ENCODE data around the gene SH3BP4.

The SH3BP4 gene

GRCh38 chr2:234945339-234945873 lies 6.4 kb upstream of the SH3BP4 start:
- no peak for DNase-seq

- no peak for DNase-seq
Measured at GRCh38 chr2:234947556-234947955, 4.3 kb upstream of the SH3BP4 start.

DNA sequence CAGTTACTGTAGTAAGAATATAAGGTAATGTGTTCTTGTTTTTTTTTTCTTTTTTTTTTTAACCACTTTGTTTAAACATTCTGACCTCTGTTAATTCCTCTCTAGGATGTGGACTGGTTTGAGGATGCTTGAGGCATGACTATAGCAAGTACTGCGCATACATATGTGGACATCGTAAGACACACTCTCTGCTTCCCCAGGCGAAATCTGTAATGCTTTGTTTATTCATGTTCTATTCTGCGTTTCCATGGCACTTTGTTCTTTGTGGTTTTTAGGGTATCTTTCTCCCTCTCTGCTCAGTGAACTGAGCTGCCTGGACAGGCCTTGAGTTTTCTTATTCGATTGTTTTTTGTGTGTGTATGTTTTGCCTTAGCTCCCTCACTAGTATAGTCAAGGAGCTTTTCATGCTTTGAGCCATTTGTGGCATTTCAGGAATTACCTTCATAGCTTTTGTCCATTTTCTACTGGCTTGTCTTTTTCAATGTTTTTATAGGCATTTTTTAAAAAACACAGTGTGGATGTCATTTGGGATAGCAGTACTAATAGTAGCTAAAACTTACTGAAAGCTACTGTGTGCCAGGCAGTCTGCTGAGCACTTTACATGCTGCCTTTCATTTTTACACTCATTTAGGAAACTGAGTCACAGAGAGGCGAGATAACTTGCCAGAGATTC lies 1.9 kb upstream of the SH3BP4 start:
- DNase-seq = no peak

DNA sequence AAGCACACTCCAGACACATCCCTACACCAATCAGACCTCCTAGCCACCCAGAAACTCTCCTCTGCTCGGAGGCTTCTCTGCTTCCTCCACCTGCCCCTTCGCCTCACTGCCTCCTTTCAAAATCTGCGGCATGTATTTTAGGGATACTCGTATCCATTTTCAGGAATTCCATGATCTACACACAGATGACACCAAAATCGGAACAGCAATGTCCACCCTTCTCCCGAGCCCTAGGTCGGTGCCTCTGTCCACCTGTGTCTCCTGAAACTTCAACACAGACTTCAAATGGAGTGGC lies 1.4 kb upstream of the SH3BP4 start:
- DNase-seq = no peak

- no peak for DNase-seq
Measured at GRCh38 chr2:234950730-234951663, 820 bp upstream of the SH3BP4 start.

DNA sequence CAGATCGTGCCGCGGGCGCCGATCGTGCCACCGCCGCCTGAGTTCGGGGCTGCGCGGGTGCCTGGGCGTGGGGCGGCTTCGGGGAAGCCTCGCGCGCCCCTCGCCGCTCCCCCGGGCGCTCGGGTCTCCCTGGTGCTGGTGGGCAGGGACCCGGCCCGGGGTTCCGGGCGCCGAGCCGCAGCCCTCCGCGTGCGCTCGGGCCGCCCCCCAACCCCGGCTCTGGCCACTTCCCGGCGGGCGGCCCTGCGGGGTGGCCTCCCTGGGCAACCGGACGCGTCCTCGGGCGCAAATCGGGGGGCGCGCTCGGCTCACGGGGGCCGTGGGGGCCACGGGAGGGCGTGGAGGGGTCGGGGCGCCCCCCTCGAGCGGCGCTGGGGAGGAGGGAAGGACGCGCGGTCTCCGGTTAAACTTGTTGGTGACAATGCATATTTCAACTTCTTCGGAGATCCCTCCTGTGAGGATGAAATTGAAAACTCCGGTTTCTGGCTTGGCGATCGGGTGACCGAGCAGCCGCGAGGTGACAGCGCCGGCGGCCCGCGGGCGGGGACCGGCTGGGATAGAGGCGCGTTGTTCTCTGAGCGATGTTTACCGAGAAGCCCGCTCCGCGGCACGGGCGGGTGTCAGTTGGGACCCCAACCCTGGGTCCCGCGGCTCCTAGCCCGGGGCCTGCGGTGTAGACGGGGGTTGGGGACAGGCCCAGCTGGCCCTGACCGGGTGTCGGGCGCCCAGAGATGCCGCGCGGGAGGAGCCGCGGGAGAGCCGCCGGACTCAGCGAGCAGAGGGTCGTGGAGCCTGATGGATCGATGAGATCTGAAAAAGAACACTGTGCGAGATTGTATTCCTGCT lies 676 bp downstream of the SH3BP4 start:
- DNase-seq = no peak

- DNase-seq = no peak
Measured at GRCh38 chr2:234953116-234954031, 1.6 kb downstream of the SH3BP4 start.

DNA sequence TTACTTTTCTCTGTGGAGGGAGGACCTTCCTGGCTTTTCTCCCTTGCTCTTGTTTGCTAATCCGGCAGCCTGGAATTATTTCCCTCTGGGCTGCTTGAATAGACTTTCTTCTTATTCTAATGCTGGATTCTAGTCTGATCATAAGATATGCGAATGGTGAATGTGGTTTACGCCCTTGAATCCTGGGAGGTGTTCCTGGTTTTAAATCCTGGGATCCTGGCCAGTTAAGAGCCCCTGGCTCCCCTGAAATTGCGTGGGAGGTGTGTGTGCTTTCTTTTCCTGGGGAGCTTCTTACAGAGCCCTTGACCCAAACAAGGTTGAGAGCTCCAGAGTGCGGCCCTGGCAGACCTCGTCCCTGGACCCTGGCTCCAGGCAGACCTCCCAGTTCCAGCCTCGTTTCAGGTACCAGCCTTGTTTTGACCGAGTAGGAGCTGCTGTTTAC lies 2.8 kb downstream of the SH3BP4 start:
- DNase-seq = no peak

- DNase-seq = no peak
Measured at GRCh38 chr2:234955091-234955591, 3.3 kb downstream of the SH3BP4 start.

GRCh38 chr2:234955971-234956509 lies 4.2 kb downstream of the SH3BP4 start:
- no peak for DNase-seq

- DNase-seq = no peak
Measured at GRCh38 chr2:234957834-234958135, 6.0 kb downstream of the SH3BP4 start.

DNA sequence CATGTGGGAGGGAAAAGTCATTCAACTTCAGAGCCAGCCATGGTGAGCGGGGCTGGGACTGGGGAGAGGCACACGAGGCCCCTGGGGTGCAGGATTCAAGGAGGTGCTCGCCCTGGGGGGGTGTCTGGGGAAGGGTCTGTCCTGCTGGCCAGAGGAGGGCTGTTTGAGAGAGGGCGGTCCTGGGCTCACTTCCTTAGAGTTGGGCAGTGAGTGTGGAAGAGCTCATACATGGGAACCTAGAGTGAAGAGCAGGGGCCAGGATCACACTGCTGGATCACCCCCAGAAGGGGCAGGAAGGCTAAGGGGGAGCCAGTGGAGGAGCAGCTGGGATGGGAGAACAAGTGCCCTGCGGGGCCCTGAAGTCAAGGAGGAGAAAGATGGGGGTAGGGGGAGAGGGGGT lies 6.5 kb downstream of the SH3BP4 start:
- DNase-seq = no peak

DNA sequence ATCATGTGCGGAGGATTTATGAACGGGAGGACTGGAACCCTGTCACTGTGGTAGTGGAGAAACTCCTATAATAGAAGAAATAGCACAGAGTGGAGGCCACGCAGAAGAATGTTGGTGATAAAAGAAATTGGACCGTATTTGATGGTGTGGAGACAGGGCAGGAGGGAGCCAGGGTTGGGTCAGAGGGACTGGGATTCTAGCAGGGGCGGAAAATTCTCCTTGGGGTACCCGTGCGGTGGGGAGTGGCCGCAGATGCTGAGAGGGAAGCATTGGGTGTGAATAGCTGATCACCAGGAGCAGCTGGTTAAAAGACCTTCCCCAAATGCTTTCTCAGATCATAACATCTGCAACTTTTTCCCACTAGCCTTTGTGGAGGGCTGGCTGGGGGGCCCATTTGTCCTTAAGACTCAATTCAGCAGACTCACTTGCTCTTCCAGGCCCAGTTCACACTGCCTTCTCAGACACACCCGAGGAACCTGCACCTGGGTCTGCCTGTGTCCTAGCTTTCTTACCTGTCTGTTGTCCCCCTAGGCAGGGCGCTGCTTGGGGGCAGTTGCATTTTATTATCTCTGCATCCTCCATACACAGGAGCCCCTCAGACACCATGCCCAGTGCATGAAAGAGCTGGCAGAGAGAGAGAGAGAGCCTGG lies 7.1 kb downstream of the SH3BP4 start:
- no peak for DNase-seq

DNA sequence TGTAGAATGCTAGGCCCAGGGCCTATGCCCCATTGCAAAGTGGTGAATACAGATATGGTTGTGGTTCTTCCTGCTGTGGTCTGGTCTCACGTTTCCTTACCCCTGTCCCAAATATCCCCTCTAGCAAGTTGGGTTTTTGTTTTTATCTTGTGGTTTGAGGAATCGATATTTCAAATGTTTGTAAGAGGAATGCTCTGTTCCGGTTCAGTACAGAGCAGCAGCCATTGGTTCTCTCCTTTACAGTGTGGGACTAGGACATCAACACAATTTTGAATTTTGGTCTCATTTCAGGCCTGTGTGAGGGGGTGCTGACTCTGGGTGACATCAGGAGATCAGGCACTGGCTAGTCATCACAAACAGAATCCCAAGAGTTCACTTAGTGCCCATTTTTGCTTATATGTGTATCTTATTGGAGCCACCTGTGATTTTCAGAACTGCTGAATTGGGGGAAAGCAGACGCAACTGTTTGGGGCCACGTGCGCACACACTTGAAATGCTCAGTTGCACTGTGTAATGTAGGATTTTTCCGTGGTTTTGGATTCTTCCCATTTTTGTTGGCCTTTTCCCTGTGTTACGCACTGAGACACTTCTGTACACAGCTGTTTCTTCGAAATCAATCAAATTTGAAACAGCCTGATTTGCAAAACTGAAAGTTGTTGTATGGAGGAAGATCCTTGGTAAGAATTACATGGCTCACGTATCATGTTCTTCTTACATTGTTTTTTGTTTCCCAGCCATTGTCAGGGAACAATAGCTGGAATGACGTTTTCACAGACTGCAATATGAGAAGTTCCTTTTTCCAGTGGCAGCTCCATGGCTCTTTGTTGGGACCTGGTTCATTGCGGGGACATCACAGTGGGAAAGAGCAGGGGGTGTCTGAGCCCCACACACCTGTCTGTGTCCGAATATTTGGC lies 8.6 kb downstream of the SH3BP4 start:
- no peak for DNase-seq

DNA sequence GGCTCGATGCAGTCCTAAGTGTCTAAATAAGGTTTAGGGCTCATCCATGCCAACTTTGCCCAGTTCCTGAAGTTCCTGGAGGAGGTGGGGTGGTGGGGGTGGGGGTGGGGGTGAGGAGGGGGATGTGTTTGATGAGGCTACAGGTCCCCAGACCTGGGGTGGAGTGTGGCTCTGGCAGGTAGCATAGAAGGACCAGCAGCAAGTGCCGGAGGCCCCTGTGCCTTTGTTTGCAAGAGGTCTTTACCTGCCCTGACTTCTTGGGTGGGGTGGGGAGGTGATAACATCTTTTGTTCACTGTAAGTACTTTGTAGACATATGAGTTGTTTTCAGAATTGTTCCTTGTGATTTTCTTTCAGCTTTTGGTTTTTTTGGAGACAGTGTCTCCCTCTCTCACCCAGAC lies 10.0 kb downstream of the SH3BP4 start:
- no peak for DNase-seq

GRCh38 chr2:234963773-234964615 lies 12.2 kb downstream of the SH3BP4 start:
- DNase-seq = no peak

GRCh38 chr2:234964631-234965461 lies 13.0 kb downstream of the SH3BP4 start:
- DNase-seq = no peak

DNA sequence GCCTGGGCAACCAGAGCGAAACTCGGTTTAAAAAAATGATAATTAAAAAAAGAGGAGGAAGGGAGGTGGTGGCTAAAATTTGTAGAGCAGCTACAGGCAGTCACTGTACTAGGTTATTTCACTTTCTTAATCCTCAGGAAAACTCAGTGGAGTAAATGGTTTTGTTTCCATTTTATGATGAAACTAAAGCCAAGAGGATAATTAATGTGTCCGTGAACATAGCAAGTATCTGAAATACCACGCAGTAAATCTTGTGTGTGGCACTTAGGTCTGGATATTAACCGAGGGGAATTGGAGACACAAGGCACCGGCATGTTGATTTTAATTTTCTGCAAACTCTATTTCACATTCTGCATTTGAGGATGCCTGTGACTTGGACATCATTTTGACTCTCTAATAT lies 14.5 kb downstream of the SH3BP4 start:
- no peak for DNase-seq

Measured in stimulated activated CD4-positive, alpha-beta T cell treated with anti-CD3 and anti-CD28 coated beads, Interleukin-1b, Interleukin-23, amount 100 ng/mL, for 48 hours (primary cell).